Head of caudate nucleus (tissue), 42 donors: ENCODE results near the gene WDR31.
"Not testable (repeated sequence)": the region's sequence is repeated elsewhere in the genome, so short reads cannot be mapped to it uniquely, and the experiment has no call there.

ENCODE experiments used
- DNase-seq, 42 donors: peaks; one replicate each; pipeline versions ENCODE4 v3.0.0 to v3.0.0-alpha.2; 2020 to 2021; ENCODE audit warnings: mixed read lengths in 7 of 42
- intact Hi-C: fragments of 100-400 bp; cut with DNase I; formaldehyde crosslinking; loops from one replicate; pipeline ENCODE4 v1.15.0; 2022

The WDR31 gene

GRCh38 chr9:113340011-113340699, at the start of gene WDR31:
TSS of gene WDR31 (minus strand) at chr9:113340275. CDS start at chr9:113332022, 8,253 bp downstream.
- peak; percentile 82 to 97 (median 91) for DNase-seq
- intact Hi-C loops, result loop anchor here (2.0 kb wide), 1 partner anchor 61 kb away; the partner anchor contains the start of gene ALAD

GRCh38 chr9:113389451-113389850, 49.4 kb upstream of the WDR31 start:
- intact Hi-C loops, result no loop called here
- DNase-seq, result no peak

- intact Hi-C loops, result no loop called here
These were observed 48.8 kb upstream of the WDR31 start for GRCh38 chr9:113388833-113389232.

GRCh38 chr9:113387560-113388230, 47.6 kb upstream of the WDR31 start:
- intact Hi-C loops, result no loop called here
- DNase-seq, result no peak

More at GRCh38 chr9:113388833-113389232, 48.8 kb upstream of the WDR31 start:
- no peak for DNase-seq

GRCh38 chr9:113386571-113387393, 46.7 kb upstream of the WDR31 start:
- no peak for DNase-seq
- intact Hi-C loops, result no loop called here

- DNase-seq, result no peak
- intact Hi-C loops, result no loop called here
These were observed 41.9 kb upstream of the WDR31 start for GRCh38 chr9:113381909-113382411.

- intact Hi-C loops, DNase-seq: not testable (repeated sequence)
These were observed 41.4 kb upstream of the WDR31 start for GRCh38 chr9:113381441-113381840.

GRCh38 chr9:113380869-113381378, 40.8 kb upstream of the WDR31 start:
- no peak for DNase-seq
- intact Hi-C loops, result no loop called here

- intact Hi-C loops, DNase-seq: not testable (repeated sequence)
These were observed 39.7 kb upstream of the WDR31 start for GRCh38 chr9:113379829-113380210.

GRCh38 chr9:113379094-113379828, 39.2 kb upstream of the WDR31 start:
- DNase-seq, intact Hi-C loops: not testable (repeated sequence)

GRCh38 chr9:113376634-113377567, 36.8 kb upstream of the WDR31 start, which contains the start of gene HDHD3:
TSS of gene HDHD3 (minus strand) at chr9:113376986. CDS start at chr9:113374354, 2,632 bp downstream.
- peak; percentile 48 to 91 (median 79) for DNase-seq
- intact Hi-C loops, result no loop called here

- DNase-seq, result no peak
- intact Hi-C loops, result no loop called here
These were observed 35.3 kb upstream of the WDR31 start for GRCh38 chr9:113375057-113376023.

- intact Hi-C loops, result no loop called here
- DNase-seq, result no peak
These were observed 33.8 kb upstream of the WDR31 start for GRCh38 chr9:113373676-113374392.

- intact Hi-C loops, result no loop called here
- no peak for DNase-seq
These were observed 33.2 kb upstream of the WDR31 start for GRCh38 chr9:113373256-113373655.

GRCh38 chr9:113372059-113372458, 32.0 kb upstream of the WDR31 start:
- no peak for DNase-seq
- intact Hi-C loops, result no loop called here
